Measurements from ENCODE around the gene PRR5L.
"Not testable (repeated sequence)": the region's sequence is repeated elsewhere in the genome, so short reads cannot be mapped to it uniquely, and the experiment has no call there.

The PRR5L gene

GRCh38 chr11:36469881-36470802, 174.1 kb downstream of the PRR5L start:
- H3K4me1 Mint-ChIP-seq = no peaks in the 10 kb centered on the region
- H3K4me3 Mint-ChIP-seq = no peak overlapping the region
- H3K27me3 Mint-ChIP-seq = no peaks in the 10 kb centered on the region
- H3K36me3 Mint-ChIP-seq = no peaks in the 10 kb centered on the region
- H3K27ac Mint-ChIP-seq = no peak overlapping the region
- no peaks in the 10 kb centered on the region for H3K9me3 Mint-ChIP-seq

- Mint-ChIP-seq H3K27me3 (no peaks in the 10 kb centered on the region), H3K9me3 (no peaks in the 10 kb centered on the region), H3K27ac (no peak overlapping the region), H3K4me3 (no peak overlapping the region), H3K36me3 (peaks cover 2% of the 10 kb centered on the region), H3K4me1 (no peaks in the 10 kb centered on the region)
Measured at GRCh38 chr11:36471577-36471976, 175.5 kb downstream of the PRR5L start.

GRCh38 chr11:36475192-36475591, 179.1 kb downstream of the PRR5L start:
- Mint-ChIP-seq H3K27me3 (no peaks in the 10 kb centered on the region), H3K9me3 (no peaks in the 10 kb centered on the region), H3K4me1 (no peaks in the 10 kb centered on the region), H3K4me3 (no peak overlapping the region), H3K36me3 (peaks cover 2% of the 10 kb centered on the region), H3K27ac (no peak overlapping the region)

- Mint-ChIP-seq H3K4me3 (no peak overlapping the region), H3K4me1 (peaks cover 4% of the 10 kb centered on the region), H3K9me3 (no peaks in the 10 kb centered on the region), H3K36me3 (peaks cover 7% of the 10 kb centered on the region), H3K27me3 (no peaks in the 10 kb centered on the region), H3K27ac (no peak overlapping the region)
Measured at GRCh38 chr11:36478700-36479329, 182.7 kb downstream of the PRR5L start.

GRCh38 chr11:36480833-36481232, 184.7 kb downstream of the PRR5L start:
- Mint-ChIP-seq H3K4me1 (peaks cover 4% of the 10 kb centered on the region), H3K27me3 (no peaks in the 10 kb centered on the region), H3K36me3 (peaks cover 11% of the 10 kb centered on the region), H3K27ac (no peak overlapping the region), H3K9me3 (no peaks in the 10 kb centered on the region), H3K4me3 (no peak overlapping the region)

GRCh38 chr11:36483042-36483441, 187.0 kb downstream of the PRR5L start:
- peaks cover 13% of the 10 kb centered on the region for H3K36me3 Mint-ChIP-seq
- not testable (repeated sequence) for H3K27ac Mint-ChIP-seq, H3K9me3 Mint-ChIP-seq, H3K27me3 Mint-ChIP-seq, H3K4me3 Mint-ChIP-seq
- H3K4me1 Mint-ChIP-seq = peaks cover 16% of the 10 kb centered on the region

GRCh38 chr11:36485298-36486002, 189.4 kb downstream of the PRR5L start:
- no peak overlapping the region for H3K27ac Mint-ChIP-seq
- H3K4me3 Mint-ChIP-seq = no peak overlapping the region
- H3K4me1 Mint-ChIP-seq = peaks cover 30% of the 10 kb centered on the region
- peaks cover 13% of the 10 kb centered on the region for H3K36me3 Mint-ChIP-seq
- no peaks in the 10 kb centered on the region for H3K9me3 Mint-ChIP-seq
- H3K27me3 Mint-ChIP-seq = no peaks in the 10 kb centered on the region

GRCh38 chr11:36487619-36488018, 191.5 kb downstream of the PRR5L start:
- Mint-ChIP-seq H3K4me3 (no peak overlapping the region), H3K36me3 (peaks cover 25% of the 10 kb centered on the region), H3K27me3 (no peaks in the 10 kb centered on the region), H3K9me3 (no peaks in the 10 kb centered on the region), H3K27ac (no peak overlapping the region), H3K4me1 (peaks cover 44% of the 10 kb centered on the region)

GRCh38 chr11:36488096-36488495, 192.0 kb downstream of the PRR5L start:
- peaks cover 28% of the 10 kb centered on the region for H3K36me3 Mint-ChIP-seq
- H3K4me1 Mint-ChIP-seq = peaks cover 47% of the 10 kb centered on the region
- no peaks in the 10 kb centered on the region for H3K27me3 Mint-ChIP-seq
- H3K4me3 Mint-ChIP-seq = no peak overlapping the region
- no peaks in the 10 kb centered on the region for H3K9me3 Mint-ChIP-seq
- no peak overlapping the region for H3K27ac Mint-ChIP-seq

- H3K27ac Mint-ChIP-seq = no peak overlapping the region
- H3K36me3 Mint-ChIP-seq = peaks cover 23% of the 10 kb centered on the region
- H3K4me1 Mint-ChIP-seq = peaks cover 46% of the 10 kb centered on the region
- no peaks in the 10 kb centered on the region for H3K9me3 Mint-ChIP-seq
- no peak overlapping the region for H3K4me3 Mint-ChIP-seq
- no peaks in the 10 kb centered on the region for H3K27me3 Mint-ChIP-seq
Measured at GRCh38 chr11:36490026-36490806, 194.1 kb downstream of the PRR5L start.

- H3K4me3 Mint-ChIP-seq = no peak overlapping the region
- H3K9me3 Mint-ChIP-seq = no peaks in the 10 kb centered on the region
- no peak overlapping the region for H3K27ac Mint-ChIP-seq
- H3K27me3 Mint-ChIP-seq = no peaks in the 10 kb centered on the region
- peaks cover 21% of the 10 kb centered on the region for H3K36me3 Mint-ChIP-seq
- H3K4me1 Mint-ChIP-seq = peaks cover 36% of the 10 kb centered on the region
Measured at GRCh38 chr11:36492724-36493304, 196.7 kb downstream of the PRR5L start.

- Mint-ChIP-seq H3K27me3 (no peaks in the 10 kb centered on the region), H3K4me3 (no peak overlapping the region), H3K27ac (no peak overlapping the region), H3K36me3 (peaks cover 21% of the 10 kb centered on the region), H3K4me1 (peaks cover 32% of the 10 kb centered on the region), H3K9me3 (no peaks in the 10 kb centered on the region)
Measured at GRCh38 chr11:36493332-36493731, 197.2 kb downstream of the PRR5L start.

GRCh38 chr11:36498721-36499120, 202.6 kb downstream of the PRR5L start:
- Mint-ChIP-seq H3K36me3 (peaks cover 10% of the 10 kb centered on the region), H3K4me3 (no peak overlapping the region), H3K27ac (peak overlapping the region; percentile 18), H3K27me3 (no peaks in the 10 kb centered on the region), H3K4me1 (peaks cover 44% of the 10 kb centered on the region), H3K9me3 (no peaks in the 10 kb centered on the region)

- peaks cover 47% of the 10 kb centered on the region for H3K4me1 Mint-ChIP-seq
- H3K27me3 Mint-ChIP-seq = no peaks in the 10 kb centered on the region
- peaks cover 10% of the 10 kb centered on the region for H3K36me3 Mint-ChIP-seq
- H3K9me3 Mint-ChIP-seq = no peaks in the 10 kb centered on the region
- no peak overlapping the region for H3K27ac Mint-ChIP-seq
- no peak overlapping the region for H3K4me3 Mint-ChIP-seq
Measured at GRCh38 chr11:36499315-36499714, 203.2 kb downstream of the PRR5L start.

- H3K27ac Mint-ChIP-seq = peak overlapping the region; percentile 30
- no peaks in the 10 kb centered on the region for H3K27me3 Mint-ChIP-seq
- no peaks in the 10 kb centered on the region for H3K9me3 Mint-ChIP-seq
- peaks cover 57% of the 10 kb centered on the region for H3K4me1 Mint-ChIP-seq
- no peak overlapping the region for H3K4me3 Mint-ChIP-seq
- H3K36me3 Mint-ChIP-seq = peaks cover 10% of the 10 kb centered on the region
Measured at GRCh38 chr11:36500315-36500721, 204.2 kb downstream of the PRR5L start.
